ENCODE results near the gene BBS9.
A peak's percentile ranks its signal among the peaks of the same experiment; 100 is the strongest.

Gene BBS9

GRCh38 chr7:33448035-33448434, 318.7 kb downstream of the BBS9 start:
- H3K4me3 ChIP-seq (replicated peaks; ENCODE audit: low read depth, low read length) = no peak overlapping the region
- no peak for DNase-seq (ENCODE audit: extremely low read depth, low read depth)
- TF ChIP-seq, protein P1, sequence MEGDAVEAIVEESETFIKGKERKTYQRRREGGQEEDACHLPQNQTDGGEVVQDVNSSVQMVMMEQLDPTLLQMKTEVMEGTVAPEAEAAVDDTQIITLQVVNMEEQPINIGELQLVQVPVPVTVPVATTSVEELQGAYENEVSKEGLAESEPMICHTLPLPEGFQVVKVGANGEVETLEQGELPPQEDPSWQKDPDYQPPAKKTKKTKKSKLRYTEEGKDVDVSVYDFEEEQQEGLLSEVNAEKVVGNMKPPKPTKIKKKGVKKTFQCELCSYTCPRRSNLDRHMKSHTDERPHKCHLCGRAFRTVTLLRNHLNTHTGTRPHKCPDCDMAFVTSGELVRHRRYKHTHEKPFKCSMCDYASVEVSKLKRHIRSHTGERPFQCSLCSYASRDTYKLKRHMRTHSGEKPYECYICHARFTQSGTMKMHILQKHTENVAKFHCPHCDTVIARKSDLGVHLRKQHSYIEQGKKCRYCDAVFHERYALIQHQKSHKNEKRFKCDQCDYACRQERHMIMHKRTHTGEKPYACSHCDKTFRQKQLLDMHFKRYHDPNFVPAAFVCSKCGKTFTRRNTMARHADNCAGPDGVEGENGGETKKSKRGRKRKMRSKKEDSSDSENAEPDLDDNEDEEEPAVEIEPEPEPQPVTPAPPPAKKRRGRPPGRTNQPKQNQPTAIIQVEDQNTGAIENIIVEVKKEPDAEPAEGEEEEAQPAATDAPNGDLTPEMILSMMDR (IDR thresholded peaks at IDR 0.05; ENCODE audit: low read depth, low read length, missing control alignments) = no peak

GRCh38 chr7:33449847-33450246, 320.5 kb downstream of the BBS9 start:
- no peak overlapping the region for H3K4me3 ChIP-seq (replicated peaks; ENCODE audit: low read depth, low read length)
- DNase-seq (ENCODE audit: extremely low read depth, low read depth) = no peak
- TF ChIP-seq, protein P1 (IDR thresholded peaks at IDR 0.05; ENCODE audit: low read depth, low read length, missing control alignments) = no peak

GRCh38 chr7:33452805-33453502, 323.6 kb downstream of the BBS9 start:
- no peak overlapping the region for H3K4me3 ChIP-seq (replicated peaks; ENCODE audit: low read depth, low read length)
- DNase-seq (ENCODE audit: extremely low read depth, low read depth) = no peak
- TF ChIP-seq, protein P1 (IDR thresholded peaks at IDR 0.05; ENCODE audit: low read depth, low read length, missing control alignments) = no peak

GRCh38 chr7:33457039-33457438, 327.7 kb downstream of the BBS9 start:
- DNase-seq (ENCODE audit: extremely low read depth, low read depth) = no peak
- TF ChIP-seq, protein P1 (IDR thresholded peaks at IDR 0.05; ENCODE audit: low read depth, low read length, missing control alignments) = no peak
- H3K4me3 ChIP-seq (replicated peaks; ENCODE audit: low read depth, low read length) = no peak overlapping the region

GRCh38 chr7:33458581-33458980, 329.2 kb downstream of the BBS9 start:
- H3K4me3 ChIP-seq (replicated peaks; ENCODE audit: low read depth, low read length) = no peak overlapping the region
- TF ChIP-seq, protein P1 (IDR thresholded peaks at IDR 0.05; ENCODE audit: low read depth, low read length, missing control alignments) = no peak
- DNase-seq (ENCODE audit: extremely low read depth, low read depth) = no peak

DNA sequence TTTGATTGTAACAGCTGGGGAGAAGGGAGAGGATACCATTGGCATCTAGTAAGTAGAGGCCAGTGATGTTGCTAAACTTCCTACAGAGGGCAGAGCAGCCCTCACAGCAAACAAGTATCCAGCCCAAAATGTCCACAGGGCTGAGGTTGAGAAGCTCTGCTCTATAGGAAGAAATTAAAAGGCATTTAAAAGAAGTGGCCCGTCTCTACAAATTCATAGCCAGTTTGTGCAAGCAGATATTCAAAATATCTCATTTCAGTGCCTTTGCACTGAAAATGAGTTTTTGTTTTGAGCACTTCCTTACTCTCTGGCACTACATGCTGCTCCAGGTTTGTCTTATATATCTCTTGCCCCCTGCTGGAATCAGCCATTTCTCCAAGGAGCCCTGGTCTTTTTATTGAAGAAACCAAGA, 330.0 kb downstream of the BBS9 start:
- DNase-seq (ENCODE audit: extremely low read depth, low read depth) = peak; percentile 3
- H3K4me3 ChIP-seq (replicated peaks; ENCODE audit: low read depth, low read length) = no peak overlapping the region
- TF ChIP-seq, protein P1 (IDR thresholded peaks at IDR 0.05; ENCODE audit: low read depth, low read length, missing control alignments) = peak; percentile 54

DNA sequence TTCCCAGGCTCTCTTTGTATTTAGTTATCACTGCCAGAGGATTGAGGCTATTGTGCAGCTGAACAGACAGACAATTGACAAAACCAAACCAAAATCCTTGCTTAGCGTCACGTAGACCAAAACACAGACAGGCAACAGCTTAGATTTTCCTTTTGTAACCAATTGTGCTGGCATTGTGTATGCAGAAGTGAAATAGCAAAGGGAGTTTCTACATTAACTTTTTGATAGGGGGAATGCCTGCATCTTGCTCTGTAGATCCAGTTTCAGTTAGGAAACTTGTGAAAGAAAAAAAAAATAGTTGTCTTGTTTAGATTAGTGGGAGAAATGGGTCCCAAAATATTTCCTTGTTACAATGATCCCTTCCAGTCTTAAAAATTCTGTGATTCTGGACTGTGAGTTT, 333.8 kb downstream of the BBS9 start:
- TF ChIP-seq, protein P1 (IDR thresholded peaks at IDR 0.05; ENCODE audit: low read depth, low read length, missing control alignments) = no peak
- no peak overlapping the region for H3K4me3 ChIP-seq (replicated peaks; ENCODE audit: low read depth, low read length)
- no peak for DNase-seq (ENCODE audit: extremely low read depth, low read depth)

Data from HFF-Myc (cell line).